Retina (tissue), 1 donor: Measurements from ENCODE around the gene OLIG1.

Source experiments
- DNase-seq: peaks from one replicate; pipeline ENCODE4 v3.0.0-alpha.2; 2016

The OLIG1 gene

GRCh38 chr21:33063907-33064622 is 5.9 kb upstream of the OLIG1 start:
- DNase-seq = peak; percentile 32

DNA sequence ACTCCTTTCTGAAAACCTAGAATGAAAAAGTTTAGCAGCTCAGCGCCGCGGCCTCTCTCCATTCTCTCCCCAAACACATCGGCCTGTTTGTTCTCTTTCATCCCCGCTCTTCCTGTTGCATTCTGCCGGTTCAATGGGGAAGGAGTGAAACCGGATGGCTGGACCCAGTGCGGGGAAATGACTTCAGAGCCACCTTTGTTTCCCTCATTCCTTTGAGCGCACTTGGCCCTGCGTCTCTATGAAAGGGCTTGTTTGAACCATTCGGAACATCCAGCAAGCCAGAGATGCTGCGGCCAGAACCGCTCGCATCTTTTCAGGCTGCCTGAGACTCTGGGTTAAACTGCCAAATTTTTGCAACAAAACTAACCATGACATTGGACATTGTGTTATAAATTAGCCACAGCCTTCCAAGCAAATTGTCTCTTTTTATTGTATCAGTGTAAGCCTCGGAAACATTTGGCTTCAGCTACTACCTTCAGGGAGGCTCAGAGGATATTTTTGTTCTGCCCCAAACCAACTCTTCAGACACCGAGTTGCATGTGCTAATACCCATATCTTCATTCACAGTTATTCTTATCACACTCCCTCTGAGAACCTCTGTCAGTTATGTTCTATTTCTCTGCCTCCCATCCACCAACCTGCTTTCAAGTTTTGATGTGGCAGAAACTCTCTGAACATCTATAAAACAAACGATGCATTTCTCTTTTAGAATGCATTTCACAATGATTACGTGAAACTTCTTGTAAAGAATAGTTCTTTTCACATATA is 5.1 kb upstream of the OLIG1 start:
- peak; percentile 34 for DNase-seq

- DNase-seq = no peak
Measured at GRCh38 chr21:33067043-33067442, 2.9 kb upstream of the OLIG1 start.

- DNase-seq = no peak
Measured at GRCh38 chr21:33067457-33067856, 2.5 kb upstream of the OLIG1 start.

- no peak for DNase-seq
Measured at GRCh38 chr21:33069243-33069642, 698 bp upstream of the OLIG1 start.

GRCh38 chr21:33069645-33069993 is 322 bp upstream of the OLIG1 start:
- no peak for DNase-seq

DNA sequence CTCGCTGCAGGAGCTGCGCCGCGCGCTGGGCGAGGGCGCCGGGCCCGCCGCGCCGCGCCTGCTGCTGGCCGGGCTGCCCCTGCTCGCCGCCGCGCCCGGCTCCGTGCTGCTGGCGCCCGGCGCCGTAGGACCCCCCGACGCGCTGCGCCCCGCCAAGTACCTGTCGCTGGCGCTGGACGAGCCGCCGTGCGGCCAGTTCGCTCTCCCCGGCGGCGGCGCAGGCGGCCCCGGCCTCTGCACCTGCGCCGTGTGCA is 730 bp downstream of the OLIG1 start:
- DNase-seq = no peak

GRCh38 chr21:33070998-33071769 is 1.2 kb downstream of the OLIG1 start:
- peak; percentile 80 for DNase-seq

- peak; percentile 78 for DNase-seq
Measured at GRCh38 chr21:33071770-33072306, 1.9 kb downstream of the OLIG1 start.

DNA sequence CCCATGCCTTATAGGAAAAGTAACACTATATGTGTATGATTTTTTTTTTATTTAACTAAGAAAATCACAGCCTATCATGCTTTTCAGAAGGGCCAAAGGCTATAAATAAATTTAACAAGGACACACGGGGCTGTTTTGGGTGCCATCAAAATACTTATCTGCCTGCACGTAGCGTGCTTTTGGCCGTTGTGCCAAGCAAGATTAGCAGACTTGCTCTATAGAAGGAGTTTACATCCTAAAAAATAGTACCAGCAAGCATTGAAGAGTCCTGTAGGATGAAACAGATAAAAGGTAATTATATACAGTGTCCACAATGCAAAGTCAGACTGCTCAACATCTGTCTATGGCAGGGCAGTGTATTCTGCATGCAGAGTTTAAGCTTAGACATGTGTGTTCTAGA is 3.7 kb downstream of the OLIG1 start:
- DNase-seq = no peak

- no peak for DNase-seq
Measured at GRCh38 chr21:33075128-33075527, 5.2 kb downstream of the OLIG1 start.

- no peak for DNase-seq
Measured at GRCh38 chr21:33075596-33076195, 5.8 kb downstream of the OLIG1 start.

- no peak for DNase-seq
Measured at GRCh38 chr21:33076600-33077329, 6.8 kb downstream of the OLIG1 start.

GRCh38 chr21:33078907-33079582 is 9.1 kb downstream of the OLIG1 start:
- no peak for DNase-seq

DNA sequence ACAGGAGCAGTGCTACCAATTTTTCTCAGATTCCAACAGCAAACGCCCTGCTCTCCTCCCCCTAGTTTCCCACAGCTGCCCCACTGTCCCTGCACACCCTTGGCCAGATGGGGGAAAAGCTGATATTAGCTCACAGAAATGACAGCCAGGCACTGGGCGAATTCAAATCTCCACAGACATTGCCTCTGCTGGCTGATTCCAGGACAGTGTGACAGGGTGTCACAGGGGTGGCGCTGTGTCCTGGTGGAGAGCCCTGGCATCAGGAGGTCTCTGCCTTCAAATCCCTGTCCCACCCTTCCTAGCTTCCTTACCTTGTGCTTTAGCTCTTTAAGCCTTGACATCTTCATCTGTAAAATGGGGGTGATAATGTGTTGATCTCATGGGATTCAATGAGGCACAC is 10.4 kb downstream of the OLIG1 start:
- DNase-seq = no peak

GRCh38 chr21:33080776-33081175 is 10.8 kb downstream of the OLIG1 start:
- DNase-seq = no peak

- no peak for DNase-seq
Measured at GRCh38 chr21:33088384-33088783, 18.4 kb downstream of the OLIG1 start.

- DNase-seq = no peak
Measured at GRCh38 chr21:33089395-33090119, 19.6 kb downstream of the OLIG1 start.

DNA sequence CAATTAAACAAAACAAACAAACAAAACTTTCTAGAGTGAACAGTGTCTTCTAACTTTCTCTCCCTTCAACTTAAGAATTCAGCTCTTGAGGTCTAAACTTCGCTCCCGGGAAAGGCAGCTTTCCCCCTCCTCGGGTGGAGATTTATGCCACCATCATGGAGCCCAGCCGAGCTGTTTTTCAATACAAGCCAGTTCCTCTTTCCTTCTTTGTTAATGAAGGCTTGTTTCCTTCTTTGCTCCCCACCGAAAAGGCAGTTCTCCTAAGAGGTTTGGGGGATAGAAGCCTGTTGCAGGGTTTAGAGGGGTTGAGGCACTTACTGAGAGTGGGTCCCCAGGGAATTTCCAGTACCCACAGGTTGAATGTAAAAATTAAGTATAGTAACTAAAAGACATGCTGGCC is 26.5 kb downstream of the OLIG1 start:
- DNase-seq = no peak

DNA sequence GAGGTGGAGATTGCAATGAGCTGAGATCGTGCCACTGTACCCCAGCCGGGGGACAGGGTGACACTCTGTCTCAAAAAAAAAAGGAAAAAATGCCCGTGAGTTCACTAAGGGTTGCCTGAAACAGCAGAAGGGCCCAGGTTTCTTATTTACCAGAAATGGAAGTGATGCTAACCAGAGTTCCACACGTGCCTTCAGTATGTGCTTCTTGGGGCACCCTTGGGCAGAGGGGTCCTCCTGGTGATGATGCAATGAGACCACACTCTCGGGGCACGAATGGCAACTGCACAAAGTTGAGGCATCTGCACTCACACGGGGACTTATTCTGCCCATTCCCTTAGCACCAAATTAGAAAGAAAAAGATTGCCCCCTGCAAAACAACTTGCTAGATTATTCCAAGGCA is 29.2 kb downstream of the OLIG1 start:
- no peak for DNase-seq

GRCh38 chr21:33101300-33101911 is 31.5 kb downstream of the OLIG1 start:
- DNase-seq = peak; percentile 82
